Lung microvascular endothelial cell (primary cell): ENCODE data around the gene MYRIP. TPM values are rescaled to one million over a fixed set of nuclear protein-coding genes. Genes with fewer than 3 reads are reported as not detected.

Experiments
- DNase-seq, 2 donors: peaks; one replicate each; pipeline versions ENCODE4 v3.0.0 to v3.0.0-alpha.2; 2010; ENCODE audit warnings: low read depth in 2 of 2
- total RNA-seq: library from RNA; depleted of rRNA; stranded (reverse); fragments of >200 nt; gene quantifications from 2 replicates; pipeline ENCODE4 v1.2.1, GENCODE V29; 2014

MYRIP gene
- total RNA-seq, 1 donor from 2014 or later = 4.8 TPM

- peak; percentile 79 to 85 for DNase-seq
Measured at GRCh38 chr3:40179016-40179415, 369.6 kb downstream of the MYRIP start.

GRCh38 chr3:40181182-40181581 lies 371.8 kb downstream of the MYRIP start:
- no peak for DNase-seq

GRCh38 chr3:40185029-40185695 lies 375.8 kb downstream of the MYRIP start:
- no peak for DNase-seq

- DNase-seq = no peak
Measured at GRCh38 chr3:40186508-40186907, 377.1 kb downstream of the MYRIP start.

- DNase-seq = no peak
Measured at GRCh38 chr3:40187945-40188344, 378.5 kb downstream of the MYRIP start.

- DNase-seq = no peak
Measured at GRCh38 chr3:40189118-40189517, 379.7 kb downstream of the MYRIP start.

- no peak for DNase-seq
Measured at GRCh38 chr3:40190056-40190455, 380.6 kb downstream of the MYRIP start.

- DNase-seq = no peak
Measured at GRCh38 chr3:40191251-40191650, 381.8 kb downstream of the MYRIP start.

- DNase-seq = peak; percentile 66 to 69
Measured at GRCh38 chr3:40191850-40192448, 382.5 kb downstream of the MYRIP start.

- DNase-seq = no peak
Measured at GRCh38 chr3:40192628-40193027, 383.2 kb downstream of the MYRIP start.

- no peak for DNase-seq
Measured at GRCh38 chr3:40196966-40197365, 387.6 kb downstream of the MYRIP start.

- peak in 1 of 2 donors; percentile 24 for DNase-seq
Measured at GRCh38 chr3:40200692-40201316, 391.4 kb downstream of the MYRIP start.

- DNase-seq = no peak
Measured at GRCh38 chr3:40201770-40202169, 392.4 kb downstream of the MYRIP start.

- no peak for DNase-seq
Measured at GRCh38 chr3:40206522-40206921, 397.1 kb downstream of the MYRIP start.

GRCh38 chr3:40207796-40208195 lies 398.4 kb downstream of the MYRIP start:
- no peak for DNase-seq

- no peak for DNase-seq
Measured at GRCh38 chr3:40208251-40208650, 398.8 kb downstream of the MYRIP start.

GRCh38 chr3:40211579-40211978 lies 402.2 kb downstream of the MYRIP start:
- no peak for DNase-seq

GRCh38 chr3:40213556-40213955 lies 404.1 kb downstream of the MYRIP start:
- DNase-seq = no peak

- DNase-seq = no peak
Measured at GRCh38 chr3:40215015-40215414, 405.6 kb downstream of the MYRIP start.

GRCh38 chr3:40216471-40216870 lies 407.1 kb downstream of the MYRIP start:
- peak in 1 of 2 donors; percentile 28 for DNase-seq

GRCh38 chr3:40223856-40224255 lies 414.4 kb downstream of the MYRIP start:
- no peak for DNase-seq

- no peak for DNase-seq
Measured at GRCh38 chr3:40224796-40225515, 415.5 kb downstream of the MYRIP start.
